NCI-H774 (cell line): ENCODE results near the gene MKRN2OS.

Experiments used
- DNase-seq: peaks from one replicate; lab custom pipeline; 2025; lab: John Stamatoyannopoulos, UW

The MKRN2OS gene

DNA sequence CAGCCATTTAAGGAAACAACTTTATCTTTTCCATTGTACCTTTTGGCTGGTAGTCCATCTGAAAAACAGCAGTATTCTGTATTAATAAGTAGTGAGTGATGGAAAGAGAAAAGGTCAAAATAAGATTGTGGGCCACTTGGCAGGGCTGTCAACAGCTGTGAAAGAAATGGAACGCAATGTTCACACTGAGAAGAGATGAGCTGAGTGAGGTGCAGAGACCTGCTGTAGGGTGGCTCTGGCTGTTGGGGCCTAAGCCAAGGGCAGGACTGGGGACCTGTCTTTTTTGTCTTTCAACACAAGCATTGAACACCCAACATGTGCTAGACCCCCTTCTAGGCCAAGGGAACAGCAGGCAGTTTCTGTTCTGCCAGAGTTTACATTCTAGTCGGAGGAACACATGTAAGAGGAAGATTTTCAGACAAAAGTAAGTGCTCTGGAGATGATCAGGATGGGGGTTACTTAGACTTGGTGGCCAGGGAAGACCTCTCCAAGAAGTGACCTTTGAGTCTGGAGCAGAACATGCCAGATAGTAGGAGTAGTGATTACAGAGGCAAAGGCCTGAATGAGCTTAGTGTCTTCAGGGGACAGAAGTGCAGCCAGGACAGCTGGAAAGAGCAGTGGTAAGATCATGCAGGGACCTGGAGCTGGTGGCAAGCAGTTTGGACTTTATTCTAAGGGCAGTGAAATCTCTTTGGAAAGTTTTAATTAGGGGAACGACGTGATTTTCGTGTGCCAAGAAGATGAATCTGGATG is 31.4 kb downstream of the MKRN2OS start:
- no peak for DNase-seq

DNA sequence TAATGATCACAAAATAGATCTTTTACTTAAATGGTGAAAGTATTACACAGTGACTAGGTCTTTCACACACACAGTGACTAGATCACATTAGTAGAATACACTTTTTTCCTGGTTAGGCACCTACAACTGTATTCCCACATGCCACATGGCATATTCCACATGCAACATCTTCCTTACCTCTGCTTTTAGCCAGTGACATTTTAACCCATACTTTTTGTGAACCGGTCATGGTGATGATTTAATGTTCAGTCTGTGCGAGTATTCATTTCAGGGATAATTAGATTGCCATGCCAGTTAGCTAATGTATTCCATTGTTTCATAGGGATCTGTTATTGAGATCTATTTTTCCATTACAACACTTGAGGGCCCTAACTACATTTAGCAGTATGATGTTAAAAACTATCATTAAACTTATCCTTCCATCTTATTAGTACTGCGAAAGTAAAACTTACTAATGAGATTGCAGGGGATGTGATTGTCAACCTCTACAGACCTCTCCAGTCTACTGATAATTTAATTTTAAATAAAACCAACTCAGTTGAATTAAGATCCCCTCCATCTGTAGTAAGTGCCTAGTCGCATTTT is 32.7 kb downstream of the MKRN2OS start:
- no peak for DNase-seq

DNA sequence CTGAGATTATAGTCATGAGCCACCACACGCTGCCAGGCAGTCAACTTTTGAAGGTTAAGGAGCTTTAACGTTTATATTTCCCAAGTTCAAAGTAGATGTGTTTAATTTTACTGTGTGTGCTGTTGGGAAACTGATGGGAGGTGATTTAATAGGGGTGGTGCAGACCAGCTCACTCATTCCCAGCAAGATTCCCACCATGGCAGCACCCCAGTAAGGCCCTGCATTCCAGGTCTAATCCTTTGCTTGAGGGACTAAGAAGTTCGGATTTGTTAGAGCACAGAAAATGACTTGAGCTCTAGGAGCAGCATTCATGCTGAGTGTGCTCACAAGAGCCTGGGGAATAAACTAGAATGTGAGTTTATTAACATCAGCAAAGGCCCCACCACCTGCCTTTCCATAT is 35.8 kb downstream of the MKRN2OS start:
- DNase-seq = no peak

DNA sequence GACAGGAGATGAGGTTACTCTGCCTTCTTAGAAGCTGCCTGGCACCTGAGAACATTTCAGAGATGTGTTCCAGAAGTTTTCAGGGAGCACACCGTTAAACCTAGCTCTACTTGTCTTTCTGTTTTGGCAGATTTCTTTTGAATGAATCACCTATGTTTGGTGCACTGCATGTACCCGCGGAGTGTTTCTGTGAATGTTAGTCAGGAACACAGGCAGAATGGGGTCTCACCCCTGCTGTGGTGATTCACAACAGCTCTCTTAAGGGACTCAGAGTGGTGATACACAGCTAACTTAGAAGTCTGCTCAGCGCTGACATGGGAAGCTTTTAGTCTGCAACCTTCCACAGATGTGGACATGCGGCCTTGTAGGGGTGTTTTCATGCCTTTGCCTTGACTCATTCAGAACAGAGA is 37.0 kb downstream of the MKRN2OS start:
- DNase-seq = no peak

DNA sequence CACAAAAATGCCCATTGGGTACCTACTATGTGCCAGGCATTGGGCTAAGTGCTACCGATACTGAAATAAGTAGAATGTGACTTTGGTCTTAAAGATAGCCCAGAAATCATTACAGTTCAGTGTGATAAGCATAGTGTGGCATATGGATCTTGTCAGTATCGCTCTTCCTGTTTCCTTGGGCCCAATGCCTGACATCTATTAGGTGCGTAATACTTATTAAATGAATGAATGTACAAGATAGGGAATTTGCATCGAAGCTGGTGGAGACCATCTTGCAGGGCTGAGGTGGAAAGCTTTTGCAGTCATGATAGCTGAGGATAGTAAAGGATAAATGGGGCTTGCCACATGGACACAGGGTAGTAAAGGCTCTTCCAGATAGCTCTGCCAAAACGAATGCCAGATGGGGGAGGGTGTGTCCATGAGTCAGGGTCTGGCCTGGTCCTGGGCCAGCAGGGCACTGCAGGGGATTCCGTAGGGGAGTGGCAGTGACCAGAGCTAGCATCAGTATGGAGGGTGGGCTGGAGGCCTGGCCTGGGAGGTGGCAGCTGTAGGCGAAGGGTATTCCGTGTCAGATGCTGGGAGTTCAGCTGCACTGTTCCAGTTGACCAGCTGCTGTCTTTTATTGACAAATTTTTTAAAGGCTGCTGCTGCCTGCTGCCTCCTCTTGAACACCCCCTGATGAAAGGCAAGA is 37.6 kb downstream of the MKRN2OS start:
- no peak for DNase-seq

DNA sequence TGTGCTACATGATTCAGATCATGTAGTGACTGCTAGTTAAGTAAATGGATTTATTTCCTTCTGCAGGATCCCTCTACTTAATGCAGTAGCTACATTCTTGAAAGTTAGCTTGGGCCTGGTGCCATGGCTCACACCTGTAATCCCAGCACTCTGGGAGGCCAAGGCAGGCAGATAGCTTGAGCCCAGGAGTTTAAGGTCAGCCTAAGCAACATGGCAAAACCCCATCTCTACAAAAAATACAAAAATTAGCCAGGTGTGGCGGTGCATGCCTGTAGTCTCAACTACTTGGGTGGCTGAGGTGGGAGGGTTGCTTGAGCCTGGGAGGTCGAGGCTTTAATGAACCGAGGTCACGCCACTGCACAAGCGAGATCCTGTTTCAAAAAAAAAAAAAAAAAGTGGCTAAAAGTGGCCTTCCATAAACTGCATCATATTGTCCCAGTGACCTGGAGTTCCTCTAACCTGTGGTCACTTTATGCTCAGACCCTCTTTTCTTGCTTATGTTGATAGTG is 39.0 kb downstream of the MKRN2OS start:
- DNase-seq = no peak

DNA sequence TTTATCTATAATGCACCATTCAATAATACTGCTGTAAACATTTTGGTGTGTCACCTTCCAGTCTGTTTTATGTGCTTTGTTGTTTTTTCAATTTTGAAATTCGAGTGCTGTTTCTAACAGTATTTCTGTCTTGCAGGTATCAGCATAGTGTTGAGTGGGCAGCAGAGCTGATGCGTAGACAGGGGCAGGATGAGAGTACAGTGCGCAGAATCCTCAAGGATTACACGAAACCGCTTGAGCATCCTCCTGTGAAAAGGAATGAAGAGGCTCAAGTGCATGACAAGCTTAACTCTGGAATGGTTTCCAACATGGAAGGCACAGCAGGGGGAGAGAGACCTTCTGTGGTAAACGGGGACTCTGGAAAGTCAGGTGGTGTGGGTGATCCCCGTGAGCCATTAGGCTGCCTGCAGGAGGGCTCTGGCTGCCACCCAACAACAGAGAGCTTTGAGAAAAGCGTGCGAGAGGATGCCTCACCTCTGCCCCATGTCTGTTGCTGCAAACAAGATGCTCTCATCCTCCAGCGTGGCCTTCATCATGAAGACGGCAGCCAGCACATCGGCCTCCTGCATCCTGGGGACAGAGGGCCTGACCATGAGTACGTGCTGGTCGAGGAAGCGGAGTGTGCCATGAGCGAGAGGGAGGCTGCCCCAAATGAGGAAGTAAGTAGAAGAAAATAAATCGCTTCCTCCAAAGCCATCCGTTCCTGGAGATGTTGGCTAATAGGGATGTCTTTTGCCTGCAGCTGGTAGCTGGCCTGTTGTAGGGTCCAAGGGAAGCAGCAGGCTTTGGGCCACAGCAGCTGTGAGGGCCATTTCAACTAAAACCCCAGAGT is 42.0 kb downstream of the MKRN2OS start:
- no peak for DNase-seq

DNA sequence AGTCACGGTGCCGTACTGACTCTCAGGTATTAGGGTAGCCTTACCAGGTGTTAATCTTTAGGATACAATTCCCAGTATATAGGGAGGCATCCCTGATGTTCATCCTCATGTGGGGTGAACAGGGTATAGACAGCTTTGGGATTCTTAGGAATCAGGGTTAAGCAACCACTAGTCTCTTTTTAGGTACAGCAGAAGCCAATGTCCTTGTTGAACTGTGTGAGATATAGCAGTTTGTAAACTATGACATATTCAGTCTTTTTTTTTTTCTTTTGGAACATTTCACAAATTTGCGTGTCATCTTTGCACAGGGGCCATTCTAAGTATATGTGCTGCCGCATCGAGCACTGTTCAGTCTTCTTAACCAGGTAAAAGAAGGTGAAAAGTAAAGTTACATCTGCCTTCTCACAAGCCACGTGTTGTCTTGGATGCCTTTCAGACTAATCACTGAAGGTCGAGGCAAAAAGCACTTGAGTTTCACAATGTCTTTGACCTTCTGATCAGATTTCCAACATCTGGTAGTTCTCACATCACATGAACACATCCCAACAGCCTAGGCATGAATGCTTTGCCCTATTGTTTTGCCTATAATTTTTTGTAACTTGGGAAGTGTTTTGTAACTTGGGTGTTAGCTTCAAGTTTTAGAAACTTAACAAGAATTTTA is 43.8 kb downstream of the MKRN2OS start:
- DNase-seq = no peak

DNA sequence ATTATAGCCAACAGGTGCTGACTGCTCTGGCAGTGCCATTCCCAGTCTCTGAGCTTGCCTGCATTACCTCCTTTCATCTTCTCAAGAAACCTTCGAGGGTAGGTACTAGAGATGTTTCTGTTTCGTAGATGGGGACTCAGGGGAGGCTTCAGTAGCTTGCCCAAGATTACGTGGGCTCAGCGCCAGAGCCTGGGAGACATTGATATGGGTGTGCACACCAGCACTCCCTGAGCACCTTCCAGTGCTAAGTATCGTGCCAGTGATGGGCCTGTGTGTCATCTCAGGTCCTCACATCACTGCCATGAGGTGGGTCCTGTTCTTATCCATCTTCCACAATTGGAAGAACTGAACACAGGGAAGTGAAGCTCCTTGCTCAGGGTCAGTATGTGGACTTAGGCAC is 45.8 kb downstream of the MKRN2OS start:
- DNase-seq = no peak

DNA sequence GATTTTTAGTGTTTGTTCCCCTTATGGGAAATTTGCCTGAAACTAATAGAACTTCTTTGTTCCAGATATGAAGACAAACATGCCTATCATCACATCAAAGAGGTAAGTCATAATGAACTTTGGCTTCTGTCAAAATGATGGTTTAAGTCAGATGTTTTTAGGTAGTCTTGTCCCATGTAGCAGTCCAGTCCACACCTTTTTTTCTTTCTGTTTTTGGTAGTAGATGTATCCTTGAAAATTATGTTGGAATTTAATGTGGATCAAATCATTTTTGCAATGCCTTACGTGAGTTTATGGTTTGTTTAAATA is 48.9 kb downstream of the MKRN2OS start:
- DNase-seq = no peak

DNA sequence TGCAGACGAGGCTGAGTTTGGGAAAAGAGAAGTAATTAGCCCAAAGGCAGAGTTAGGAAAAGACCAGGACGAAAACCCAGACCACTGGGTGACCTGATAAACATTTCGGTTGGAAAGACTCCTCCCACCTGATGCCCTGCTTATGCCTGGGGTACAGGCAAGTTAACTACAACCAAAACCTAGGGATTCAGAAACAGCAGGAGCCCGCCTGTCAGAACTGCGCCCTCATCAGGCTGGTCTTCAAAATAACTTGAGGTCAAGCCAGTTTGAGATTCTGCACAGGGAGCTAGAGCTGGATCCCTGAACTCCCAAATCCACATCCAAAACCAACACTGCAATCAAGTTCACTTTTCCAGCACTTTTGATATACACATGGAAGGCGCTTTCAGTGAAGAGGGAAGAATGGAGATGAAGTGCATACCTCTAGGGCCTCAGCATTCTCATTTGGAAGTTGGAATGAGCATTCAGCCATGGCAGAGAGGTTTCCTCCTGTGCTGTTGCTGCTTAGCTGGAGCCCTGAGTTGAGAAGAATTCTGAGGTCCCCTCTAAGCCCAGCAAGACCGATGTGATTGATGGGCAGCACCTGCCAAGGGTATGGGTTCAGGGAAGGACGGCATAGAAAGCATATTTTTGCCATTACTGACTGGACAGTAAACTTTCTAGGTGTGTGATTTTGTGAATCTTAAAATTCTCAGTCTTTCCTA is 49.4 kb downstream of the MKRN2OS start:
- no peak for DNase-seq

DNA sequence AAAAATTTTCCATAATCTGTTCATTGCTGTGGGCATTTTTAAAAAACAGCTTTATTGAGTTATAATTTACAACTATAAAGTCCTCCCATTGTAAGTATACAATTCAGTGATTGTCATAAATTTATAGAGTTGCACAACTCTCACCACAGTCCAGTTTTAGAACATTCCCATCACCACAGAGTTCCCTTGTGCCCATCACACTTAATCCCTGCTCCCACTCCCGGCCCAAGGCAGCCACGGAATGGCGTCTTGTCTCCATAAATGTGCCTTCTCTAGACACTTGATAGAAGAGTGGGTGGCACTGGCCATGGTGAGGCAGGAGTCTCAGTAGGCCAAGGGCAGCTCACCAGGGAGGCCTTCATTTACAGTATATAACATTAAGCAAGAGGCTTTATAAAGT is 54.8 kb downstream of the MKRN2OS start:
- no peak for DNase-seq

DNA sequence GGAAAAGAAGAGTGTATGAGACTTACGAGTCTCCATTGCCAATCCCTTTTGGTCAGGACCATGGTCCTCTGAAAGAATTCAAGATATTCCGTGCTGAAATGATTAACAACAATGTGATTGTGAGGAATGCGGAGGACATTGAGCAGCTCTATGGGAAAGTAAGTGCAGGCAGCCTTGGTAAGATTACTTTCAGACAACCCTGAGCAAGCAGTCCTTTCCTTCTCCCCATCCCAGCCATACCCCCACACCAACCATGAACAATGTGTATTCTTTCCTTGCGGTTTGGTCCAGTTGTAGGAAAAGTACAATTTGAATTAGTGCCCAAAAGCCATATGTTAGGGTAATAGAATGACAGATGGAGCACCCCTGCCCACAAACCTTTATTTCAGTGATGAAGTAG is 55.5 kb downstream of the MKRN2OS start:
- no peak for DNase-seq
